ENCODE measurements around the gene TARDBP. TPM values are rescaled to one million over a fixed set of nuclear protein-coding genes. Genes with fewer than 3 reads are reported as not detected.

Gene TARDBP
- total and polyA plus RNA-seq, 9 of the 15 experiments (the other 6 are each of a cell fraction or from before 2014, with no cell fraction given): 122 to 515 (median 243) TPM

- in situ Hi-C loops (cut with MboI) (no loop called here), intact Hi-C loops (cut with micrococcal nuclease) (no loop called here)
- Histone ChIP-seq H3K4me3 (no peak overlapping the region), H3K36me3 (ENCODE audit: control insufficient read depth, insufficient read depth, low read length) (no peaks in the 10 kb centered on the region), H3K9me3 (replicated peaks; ENCODE audit: control insufficient read depth, insufficient read depth, low read depth, low read length) (no peaks in the 10 kb centered on the region), H3K27ac (ENCODE audit: extremely low read depth, low read depth, low read length) (no peak overlapping the region), H3K4me2 (ENCODE audit: insufficient read depth, low read length) (no peak overlapping the region), H3K79me2 (ENCODE audit: control insufficient read depth, insufficient read depth, low read length) (no peaks in the 10 kb centered on the region), H3K27me3 (ENCODE audit: control insufficient read depth in 2 of 2, insufficient read depth in 2 of 2, low read length in 2 of 2) (peaks cover 65 to 86% of the 10 kb centered on the region in 2 experiments), H2AFZ (ENCODE audit: low read depth, low read length) (no peak overlapping the region), H4K20me1 (replicated peaks; ENCODE audit: control insufficient read depth, insufficient read depth, low read length) (no peaks in the 10 kb centered on the region), H3K9ac (ENCODE audit: insufficient read depth in 1 of 2, low read depth in 2 of 2, low read length in 2 of 2) (no peak overlapping the region), H3K4me1 (replicated peaks in 1 of 2; ENCODE audit: control insufficient read depth in 2 of 2, insufficient read depth in 2 of 2, low read length in 2 of 2) (peaks cover 0 to 4% of the 10 kb centered on the region in 2 experiments; a peak in 1 of 5 replicates), H3K9me1 (ENCODE audit: control insufficient read depth, insufficient read depth, low read length) (no peaks in the 10 kb centered on the region)
- no peak for DNase-seq (ENCODE audit: extremely low read depth in 1 of 4, low spot score in 3 of 4)
- no peak for ATAC-seq
- ChIA-PET POLR2A (interaction anchor here (0.6 to 0.9 kb wide), 7 partner anchors 10 to 470 kb away, joined by 3 to 6 read pairs (median 3); no protein-coding TSS in a partner anchor), CTCF (ENCODE audit: low intra/inter-chr PET ratio) (no interaction called here)
- WGBS (ENCODE audit: insufficient coverage, low coverage, missing lambda C conversion rate): under 1% methylated on average over 9 of the region's 9 CpGs
- no peak for FAIRE-seq
- BruUV-seq (replicated peaks): no TSS peak
- peak; percentile 69 for TF ChIP-seq ZNF121 (CRISPR knock-in tag; conservative IDR thresholded peaks at IDR 0.05)
- no peak for TF ChIP-seq ZC3H4 (CRISPR knock-in tag; IDR thresholded peaks at IDR 0.05; ENCODE audit: borderline replicate concordance)
- no peak for TF ChIP-seq DIDO1 (tag; IDR thresholded peaks at IDR 0.05; ENCODE audit: low read depth)
- TF ChIP-seq PBX2 (CRISPR knock-in tag; IDR thresholded peaks at IDR 0.05; ENCODE audit: low read depth): no peak
- no peak for TF ChIP-seq PBX2 (tag; conservative IDR thresholded peaks at IDR 0.05; ENCODE audit: low read depth)
- TF ChIP-seq THRB (CRISPR knock-in tag; conservative IDR thresholded peaks at IDR 0.05): 0 out of 2 replicates have a peak, but pooled peaks have one; percentile 30
- no peak for TF ChIP-seq ZNF280B (CRISPR knock-in tag; IDR thresholded peaks at IDR 0.05)
- TF ChIP-seq ZNF512 (tag; IDR thresholded peaks at IDR 0.05): peak; percentile 48; the same call in 1 of the 2 replicates
These were observed 31.4 kb upstream of the TARDBP start for GRCh38 chr1:10980841-10981727.

Measured in K562 (cell line).